HG03135 (cell line): Measurements from ENCODE around the gene ZNF428.
"Not testable (repeated sequence)": the region's sequence is repeated elsewhere in the genome, so short reads cannot be mapped to it uniquely, and the experiment has no call there.

Experiments
- ATAC-seq: cut with Tn5 transposase; IDR thresholded peaks from one replicate; pipeline ENCODE4 v1.9.1; 2021; ENCODE audit warnings: mild to moderate bottlenecking, moderate library complexity; ENCODE audit not compliant: unreplicated experiment

Gene ZNF428

GRCh38 chr19:43620061-43621001 is 902 bp upstream of the ZNF428 start:
- ATAC-seq = no peak

GRCh38 chr19:43618921-43619261 is 538 bp downstream of the ZNF428 start:
- peak; percentile 22 for ATAC-seq

GRCh38 chr19:43616954-43617353 is 2.5 kb downstream of the ZNF428 start:
- ATAC-seq = no peak

GRCh38 chr19:43616306-43616705 is 3.1 kb downstream of the ZNF428 start:
- no peak for ATAC-seq

GRCh38 chr19:43612374-43612773 is 7.1 kb downstream of the ZNF428 start:
- ATAC-seq = no peak

- no peak for ATAC-seq
These were observed 7.6 kb downstream of the ZNF428 start, which contains the start of gene SRRM5 for GRCh38 chr19:43611788-43612187. SRRM5 (plus strand) TSS chr19:43612088; CDS start chr19:43612122, 34 bp downstream.

GRCh38 chr19:43610493-43610892 is 8.9 kb downstream of the ZNF428 start:
- ATAC-seq = no peak

GRCh38 chr19:43609872-43610271 is 9.6 kb downstream of the ZNF428 start:
- no peak for ATAC-seq

- no peak for ATAC-seq
These were observed 11.9 kb downstream of the ZNF428 start for GRCh38 chr19:43607238-43608205.

GRCh38 chr19:43606569-43607229 is 12.7 kb downstream of the ZNF428 start:
- ATAC-seq = no peak

GRCh38 chr19:43605875-43606568 is 13.4 kb downstream of the ZNF428 start:
- ATAC-seq = no peak

GRCh38 chr19:43600326-43600725 is 19.1 kb downstream of the ZNF428 start:
- ATAC-seq = not testable (repeated sequence)

GRCh38 chr19:43599635-43600295 is 19.7 kb downstream of the ZNF428 start:
- ATAC-seq = no peak

GRCh38 chr19:43598445-43599240 is 20.8 kb downstream of the ZNF428 start:
- ATAC-seq = no peak

- no peak for ATAC-seq
These were observed 21.6 kb downstream of the ZNF428 start for GRCh38 chr19:43597876-43598275.

GRCh38 chr19:43596842-43597461 is 22.5 kb downstream of the ZNF428 start:
- no peak for ATAC-seq

GRCh38 chr19:43595999-43596841 is 23.2 kb downstream of the ZNF428 start, which contains the start of the genes IRGQ and ZNF576:
IRGQ (minus strand) TSS chr19:43596134; CDS start chr19:43595338, 796 bp downstream.
ZNF576 (plus strand) TSS chr19:43596595; CDS start chr19:43597109, 514 bp downstream.
- ATAC-seq = peak; percentile 73
